WTC11 (cell line): ENCODE results near the gene TBL1X. TPM values are rescaled to one million over a fixed set of nuclear protein-coding genes. Genes with fewer than 3 reads are reported as not detected.

Experiments used
- ATAC-seq: fragments of 200-7000 bp; cut with Tn5 transposase; 2 replicates; pipeline ENCODE4 v1.10.0; 2021; ENCODE audit warnings: mild to moderate bottlenecking, moderate library complexity
- CTCF ChIA-PET: fragments of 300-600 bp; sonication (Branson Sonifier 250); formaldehyde crosslinking; loops from one replicate; lab custom pipeline; 2021; ENCODE audit warnings: antibody characterized with exemption; lab: Charles Lee
- POLR2A ChIA-PET: fragments of 350-600 bp; sonication (Branson Sonifier 250); formaldehyde crosslinking; loops from one replicate; lab custom pipeline; 2021; ENCODE audit warnings: antibody characterized with exemption; lab: Charles Lee
- DNase-seq: peaks from one replicate; pipeline ENCODE4 v3.0.0; 2021; ENCODE audit warnings: low spot score
- H3K27ac Mint-ChIP-seq: 2 replicates; pipeline ENCODE4 v1.8.0; 2021; ENCODE audit warnings: mixed read lengths
- H3K27me3 Mint-ChIP-seq: 2 replicates; pipeline ENCODE4 v1.8.0; 2021; ENCODE audit warnings: low read depth, mild to moderate bottlenecking, moderate library complexity, mixed read lengths
- H3K36me3 Mint-ChIP-seq: 2 replicates; pipeline ENCODE4 v1.8.0; 2021; ENCODE audit warnings: mixed read lengths
- H3K4me1 Mint-ChIP-seq: 2 replicates; pipeline ENCODE4 v1.8.0; 2022; ENCODE audit warnings: mixed read lengths
- H3K4me3 Mint-ChIP-seq: 2 replicates; pipeline ENCODE4 v1.8.0; 2021; ENCODE audit warnings: mild to moderate bottlenecking, moderate library complexity, mixed read lengths
- H3K9me3 Mint-ChIP-seq: 2 replicates; pipeline ENCODE4 v1.8.0; 2021; ENCODE audit warnings: mixed read lengths
- CREM ChIP-seq: sonication (generic); formaldehyde crosslinking; IDR thresholded peaks from 2 replicates; pipeline ENCODE4 v1.8.1; 2022; ENCODE audit warnings: mild to moderate bottlenecking, missing genetic modification reagents, moderate library complexity
- IRF2 ChIP-seq: sonication (generic); formaldehyde crosslinking; IDR thresholded peaks from 2 replicates; pipeline ENCODE4 v1.8.0; 2022; ENCODE audit warnings: low read depth, missing genetic modification reagents, borderline replicate concordance
- MYBL2 ChIP-seq: sonication (generic); formaldehyde crosslinking; IDR thresholded peaks from 2 replicates; pipeline ENCODE4 v1.8.1; 2023; ENCODE audit warnings: mild to moderate bottlenecking, moderate library complexity, missing genetic modification reagents
- NR2C2 ChIP-seq: sonication (generic); formaldehyde crosslinking; IDR thresholded peaks from 2 replicates; pipeline ENCODE4 v1.8.0; 2022; ENCODE audit warnings: mild to moderate bottlenecking, missing genetic modification reagents
- OVOL2 ChIP-seq: fragments of 250-450 bp; sonication (Bioruptor Pico); IDR thresholded peaks from 2 replicates; pipeline ENCODE4 v1.9.0; 2021; ENCODE audit warnings: mild to moderate bottlenecking, borderline replicate concordance
- PRRX2 ChIP-seq: fragments of 250-450 bp; sonication (Bioruptor Pico); IDR thresholded peaks from 2 replicates; pipeline ENCODE4 v1.8.0; 2021; ENCODE audit warnings: mild to moderate bottlenecking
- TEAD1 ChIP-seq: sonication (generic); formaldehyde crosslinking; IDR thresholded peaks from 2 replicates; pipeline ENCODE4 v1.8.0; 2022; ENCODE audit warnings: mild to moderate bottlenecking, missing genetic modification reagents
- ZNF396 ChIP-seq: fragments of 250-450 bp; sonication (Bioruptor Pico); IDR thresholded peaks from 2 replicates; pipeline ENCODE4 v1.8.0; 2021; ENCODE audit warnings: mild to moderate bottlenecking, moderate library complexity, borderline replicate concordance
- ZNF423 ChIP-seq: fragments of 250-450 bp; sonication (Bioruptor Pico); IDR thresholded peaks from 2 replicates; pipeline ENCODE4 v2.1.2; 2022; ENCODE audit warnings: mild to moderate bottlenecking, moderate library complexity
- total RNA-seq: library from RNA; stranded (reverse); gene quantifications from 3 replicates; pipeline ENCODE4 v1.2.3, GENCODE V29; 2021
- TF ChIP-seq, protein P1 (sequence below): sonication (generic); formaldehyde crosslinking; conservative IDR thresholded peaks from 2 replicates; pipeline ENCODE4 v1.8.1; 2023; ENCODE audit warnings: mild to moderate bottlenecking, low read depth, missing genetic modification reagents, moderate library complexity
- TF ChIP-seq, protein P2 (sequence below): sonication (generic); formaldehyde crosslinking; IDR thresholded peaks from 2 replicates; pipeline ENCODE4 v1.8.1; 2022; ENCODE audit warnings: low read depth, missing genetic modification reagents, borderline replicate concordance
- TF ChIP-seq, protein P3 (sequence below): sonication (generic); formaldehyde crosslinking; IDR thresholded peaks from 2 replicates; pipeline ENCODE4 v1.8.1; 2023; ENCODE audit warnings: mild to moderate bottlenecking, moderate library complexity, missing genetic modification reagents
- TF ChIP-seq, protein P4 (sequence below): sonication (generic); formaldehyde crosslinking; IDR thresholded peaks from 2 replicates; pipeline ENCODE4 v1.8.1; 2023; ENCODE audit warnings: mild to moderate bottlenecking, missing genetic modification reagents
- TF ChIP-seq, protein P5 (sequence below): sonication (generic); formaldehyde crosslinking; IDR thresholded peaks from 2 replicates; pipeline ENCODE4 v1.8.1; 2023; ENCODE audit warnings: mild to moderate bottlenecking, missing genetic modification reagents, moderate library complexity
- TF ChIP-seq, protein P6 (sequence below): sonication (generic); formaldehyde crosslinking; IDR thresholded peaks from 2 replicates; pipeline ENCODE4 v1.8.0; 2022; ENCODE audit warnings: missing genetic modification reagents
- TF ChIP-seq, protein P7 (sequence below): fragments of 250-450 bp; sonication (Bioruptor Pico); IDR thresholded peaks from 2 replicates; pipeline ENCODE4 v2.1.2; 2022; ENCODE audit warnings: mild to moderate bottlenecking, moderate library complexity
- TF ChIP-seq, protein P8 (sequence below): fragments of 250-450 bp; sonication (Bioruptor Pico); IDR thresholded peaks from 2 replicates; pipeline ENCODE4 v1.9.0; 2021; ENCODE audit warnings: mild to moderate bottlenecking

Gene TBL1X
- total RNA-seq, 1 experiment from 2014 or later = 27.7 TPM

DNA sequence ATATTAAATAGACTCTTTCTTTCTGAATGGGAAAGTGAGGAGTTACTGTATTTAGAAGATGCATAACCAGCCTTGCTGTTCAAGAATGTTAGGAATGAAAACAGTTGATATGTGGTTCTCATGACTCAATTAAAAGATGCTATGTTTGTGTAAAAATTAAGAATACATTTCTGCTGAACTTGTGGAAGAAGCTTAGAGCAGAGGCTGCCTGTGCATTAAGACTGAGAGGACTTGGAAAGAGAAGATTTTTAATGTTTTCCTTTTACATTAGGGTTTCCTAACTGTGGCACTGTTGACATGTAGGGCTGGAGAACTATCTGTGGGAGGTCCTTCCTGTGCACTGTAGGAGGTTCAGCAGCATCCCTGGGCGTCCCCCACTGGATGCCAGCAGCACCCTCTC, 163.1 kb downstream of the TBL1X start:
- DNase-seq (no peak), ATAC-seq (no peak)
- CTCF ChIA-PET = no interaction called here
- H3K27ac Mint-ChIP-seq = no peak overlapping the region
- H3K36me3 Mint-ChIP-seq = no peaks in the 10 kb centered on the region
- H3K4me3 Mint-ChIP-seq = no peak overlapping the region
- H3K27me3 Mint-ChIP-seq = no peaks in the 10 kb centered on the region
- no peaks in the 10 kb centered on the region for H3K9me3 Mint-ChIP-seq
- peaks cover 39% of the 10 kb centered on the region for H3K4me1 Mint-ChIP-seq
- POLR2A ChIA-PET = no interaction called here
- no peak for TF ChIP-seq OVOL2 (CRISPR knock-in tag)
- no peak for TF ChIP-seq ZNF423 (CRISPR knock-in tag)
- no peak for TF ChIP-seq ZNF396
- no peak for TF ChIP-seq IRF2
- TF ChIP-seq, protein P1, sequence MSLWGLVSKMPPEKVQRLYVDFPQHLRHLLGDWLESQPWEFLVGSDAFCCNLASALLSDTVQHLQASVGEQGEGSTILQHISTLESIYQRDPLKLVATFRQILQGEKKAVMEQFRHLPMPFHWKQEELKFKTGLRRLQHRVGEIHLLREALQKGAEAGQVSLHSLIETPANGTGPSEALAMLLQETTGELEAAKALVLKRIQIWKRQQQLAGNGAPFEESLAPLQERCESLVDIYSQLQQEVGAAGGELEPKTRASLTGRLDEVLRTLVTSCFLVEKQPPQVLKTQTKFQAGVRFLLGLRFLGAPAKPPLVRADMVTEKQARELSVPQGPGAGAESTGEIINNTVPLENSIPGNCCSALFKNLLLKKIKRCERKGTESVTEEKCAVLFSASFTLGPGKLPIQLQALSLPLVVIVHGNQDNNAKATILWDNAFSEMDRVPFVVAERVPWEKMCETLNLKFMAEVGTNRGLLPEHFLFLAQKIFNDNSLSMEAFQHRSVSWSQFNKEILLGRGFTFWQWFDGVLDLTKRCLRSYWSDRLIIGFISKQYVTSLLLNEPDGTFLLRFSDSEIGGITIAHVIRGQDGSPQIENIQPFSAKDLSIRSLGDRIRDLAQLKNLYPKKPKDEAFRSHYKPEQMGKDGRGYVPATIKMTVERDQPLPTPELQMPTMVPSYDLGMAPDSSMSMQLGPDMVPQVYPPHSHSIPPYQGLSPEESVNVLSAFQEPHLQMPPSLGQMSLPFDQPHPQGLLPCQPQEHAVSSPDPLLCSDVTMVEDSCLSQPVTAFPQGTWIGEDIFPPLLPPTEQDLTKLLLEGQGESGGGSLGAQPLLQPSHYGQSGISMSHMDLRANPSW (CRISPR knock-in tag) = no peak
- TF ChIP-seq NR2C2 (CRISPR knock-in tag) = no peak
- TF ChIP-seq, protein P2, sequence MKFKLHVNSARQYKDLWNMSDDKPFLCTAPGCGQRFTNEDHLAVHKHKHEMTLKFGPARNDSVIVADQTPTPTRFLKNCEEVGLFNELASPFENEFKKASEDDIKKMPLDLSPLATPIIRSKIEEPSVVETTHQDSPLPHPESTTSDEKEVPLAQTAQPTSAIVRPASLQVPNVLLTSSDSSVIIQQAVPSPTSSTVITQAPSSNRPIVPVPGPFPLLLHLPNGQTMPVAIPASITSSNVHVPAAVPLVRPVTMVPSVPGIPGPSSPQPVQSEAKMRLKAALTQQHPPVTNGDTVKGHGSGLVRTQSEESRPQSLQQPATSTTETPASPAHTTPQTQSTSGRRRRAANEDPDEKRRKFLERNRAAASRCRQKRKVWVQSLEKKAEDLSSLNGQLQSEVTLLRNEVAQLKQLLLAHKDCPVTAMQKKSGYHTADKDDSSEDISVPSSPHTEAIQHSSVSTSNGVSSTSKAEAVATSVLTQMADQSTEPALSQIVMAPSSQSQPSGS = no peak
- TF ChIP-seq, protein P3, sequence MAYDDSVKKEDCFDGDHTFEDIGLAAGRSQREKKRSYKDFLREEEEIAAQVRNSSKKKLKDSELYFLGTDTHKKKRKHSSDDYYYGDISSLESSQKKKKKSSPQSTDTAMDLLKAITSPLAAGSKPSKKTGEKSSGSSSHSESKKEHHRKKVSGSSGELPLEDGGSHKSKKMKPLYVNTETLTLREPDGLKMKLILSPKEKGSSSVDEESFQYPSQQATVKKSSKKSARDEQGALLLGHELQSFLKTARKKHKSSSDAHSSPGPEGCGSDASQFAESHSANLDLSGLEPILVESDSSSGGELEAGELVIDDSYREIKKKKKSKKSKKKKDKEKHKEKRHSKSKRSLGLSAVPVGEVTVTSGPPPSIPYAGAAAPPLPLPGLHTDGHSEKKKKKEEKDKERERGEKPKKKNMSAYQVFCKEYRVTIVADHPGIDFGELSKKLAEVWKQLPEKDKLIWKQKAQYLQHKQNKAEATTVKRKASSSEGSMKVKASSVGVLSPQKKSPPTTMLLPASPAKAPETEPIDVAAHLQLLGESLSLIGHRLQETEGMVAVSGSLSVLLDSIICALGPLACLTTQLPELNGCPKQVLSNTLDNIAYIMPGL (CRISPR knock-in tag) = no peak
- TF ChIP-seq, protein P4, sequence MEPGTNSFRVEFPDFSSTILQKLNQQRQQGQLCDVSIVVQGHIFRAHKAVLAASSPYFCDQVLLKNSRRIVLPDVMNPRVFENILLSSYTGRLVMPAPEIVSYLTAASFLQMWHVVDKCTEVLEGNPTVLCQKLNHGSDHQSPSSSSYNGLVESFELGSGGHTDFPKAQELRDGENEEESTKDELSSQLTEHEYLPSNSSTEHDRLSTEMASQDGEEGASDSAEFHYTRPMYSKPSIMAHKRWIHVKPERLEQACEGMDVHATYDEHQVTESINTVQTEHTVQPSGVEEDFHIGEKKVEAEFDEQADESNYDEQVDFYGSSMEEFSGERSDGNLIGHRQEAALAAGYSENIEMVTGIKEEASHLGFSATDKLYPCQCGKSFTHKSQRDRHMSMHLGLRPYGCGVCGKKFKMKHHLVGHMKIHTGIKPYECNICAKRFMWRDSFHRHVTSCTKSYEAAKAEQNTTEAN (CRISPR knock-in tag) = no peak
- TF ChIP-seq MYBL2 (CRISPR knock-in tag) = no peak
- TF ChIP-seq, protein P5, sequence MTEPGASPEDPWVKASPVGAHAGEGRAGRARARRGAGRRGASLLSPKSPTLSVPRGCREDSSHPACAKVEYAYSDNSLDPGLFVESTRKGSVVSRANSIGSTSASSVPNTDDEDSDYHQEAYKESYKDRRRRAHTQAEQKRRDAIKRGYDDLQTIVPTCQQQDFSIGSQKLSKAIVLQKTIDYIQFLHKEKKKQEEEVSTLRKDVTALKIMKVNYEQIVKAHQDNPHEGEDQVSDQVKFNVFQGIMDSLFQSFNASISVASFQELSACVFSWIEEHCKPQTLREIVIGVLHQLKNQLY (CRISPR knock-in tag) = no peak
- TF ChIP-seq, protein P6, sequence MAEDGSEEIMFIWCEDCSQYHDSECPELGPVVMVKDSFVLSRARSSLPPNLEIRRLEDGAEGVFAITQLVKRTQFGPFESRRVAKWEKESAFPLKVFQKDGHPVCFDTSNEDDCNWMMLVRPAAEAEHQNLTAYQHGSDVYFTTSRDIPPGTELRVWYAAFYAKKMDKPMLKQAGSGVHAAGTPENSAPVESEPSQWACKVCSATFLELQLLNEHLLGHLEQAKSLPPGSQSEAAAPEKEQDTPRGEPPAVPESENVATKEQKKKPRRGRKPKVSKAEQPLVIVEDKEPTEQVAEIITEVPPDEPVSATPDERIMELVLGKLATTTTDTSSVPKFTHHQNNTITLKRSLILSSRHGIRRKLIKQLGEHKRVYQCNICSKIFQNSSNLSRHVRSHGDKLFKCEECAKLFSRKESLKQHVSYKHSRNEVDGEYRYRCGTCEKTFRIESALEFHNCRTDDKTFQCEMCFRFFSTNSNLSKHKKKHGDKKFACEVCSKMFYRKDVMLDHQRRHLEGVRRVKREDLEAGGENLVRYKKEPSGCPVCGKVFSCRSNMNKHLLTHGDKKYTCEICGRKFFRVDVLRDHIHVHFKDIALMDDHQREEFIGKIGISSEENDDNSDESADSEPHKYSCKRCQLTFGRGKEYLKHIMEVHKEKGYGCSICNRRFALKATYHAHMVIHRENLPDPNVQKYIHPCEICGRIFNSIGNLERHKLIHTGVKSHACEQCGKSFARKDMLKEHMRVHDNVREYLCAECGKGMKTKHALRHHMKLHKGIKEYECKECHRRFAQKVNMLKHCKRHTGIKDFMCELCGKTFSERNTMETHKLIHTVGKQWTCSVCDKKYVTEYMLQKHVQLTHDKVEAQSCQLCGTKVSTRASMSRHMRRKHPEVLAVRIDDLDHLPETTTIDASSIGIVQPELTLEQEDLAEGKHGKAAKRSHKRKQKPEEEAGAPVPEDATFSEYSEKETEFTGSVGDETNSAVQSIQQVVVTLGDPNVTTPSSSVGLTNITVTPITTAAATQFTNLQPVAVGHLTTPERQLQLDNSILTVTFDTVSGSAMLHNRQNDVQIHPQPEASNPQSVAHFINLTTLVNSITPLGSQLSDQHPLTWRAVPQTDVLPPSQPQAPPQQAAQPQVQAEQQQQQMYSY (CRISPR knock-in tag) = no peak
- TF ChIP-seq CREM (CRISPR knock-in tag) = no peak
- TF ChIP-seq, protein P7, sequence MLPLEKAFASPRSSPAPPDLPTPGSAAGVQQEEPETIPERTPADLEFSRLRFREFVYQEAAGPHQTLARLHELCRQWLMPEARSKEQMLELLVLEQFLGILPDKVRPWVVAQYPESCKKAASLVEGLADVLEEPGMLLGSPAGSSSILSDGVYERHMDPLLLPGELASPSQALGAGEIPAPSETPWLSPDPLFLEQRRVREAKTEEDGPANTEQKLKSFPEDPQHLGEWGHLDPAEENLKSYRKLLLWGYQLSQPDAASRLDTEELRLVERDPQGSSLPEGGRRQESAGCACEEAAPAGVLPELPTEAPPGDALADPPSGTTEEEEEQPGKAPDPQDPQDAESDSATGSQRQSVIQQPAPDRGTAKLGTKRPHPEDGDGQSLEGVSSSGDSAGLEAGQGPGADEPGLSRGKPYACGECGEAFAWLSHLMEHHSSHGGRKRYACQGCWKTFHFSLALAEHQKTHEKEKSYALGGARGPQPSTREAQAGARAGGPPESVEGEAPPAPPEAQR (CRISPR knock-in tag) = no peak
- no peak for TF ChIP-seq PRRX2 (CRISPR knock-in tag)
- TF ChIP-seq TEAD1 = no peak
- TF ChIP-seq, protein P8, sequence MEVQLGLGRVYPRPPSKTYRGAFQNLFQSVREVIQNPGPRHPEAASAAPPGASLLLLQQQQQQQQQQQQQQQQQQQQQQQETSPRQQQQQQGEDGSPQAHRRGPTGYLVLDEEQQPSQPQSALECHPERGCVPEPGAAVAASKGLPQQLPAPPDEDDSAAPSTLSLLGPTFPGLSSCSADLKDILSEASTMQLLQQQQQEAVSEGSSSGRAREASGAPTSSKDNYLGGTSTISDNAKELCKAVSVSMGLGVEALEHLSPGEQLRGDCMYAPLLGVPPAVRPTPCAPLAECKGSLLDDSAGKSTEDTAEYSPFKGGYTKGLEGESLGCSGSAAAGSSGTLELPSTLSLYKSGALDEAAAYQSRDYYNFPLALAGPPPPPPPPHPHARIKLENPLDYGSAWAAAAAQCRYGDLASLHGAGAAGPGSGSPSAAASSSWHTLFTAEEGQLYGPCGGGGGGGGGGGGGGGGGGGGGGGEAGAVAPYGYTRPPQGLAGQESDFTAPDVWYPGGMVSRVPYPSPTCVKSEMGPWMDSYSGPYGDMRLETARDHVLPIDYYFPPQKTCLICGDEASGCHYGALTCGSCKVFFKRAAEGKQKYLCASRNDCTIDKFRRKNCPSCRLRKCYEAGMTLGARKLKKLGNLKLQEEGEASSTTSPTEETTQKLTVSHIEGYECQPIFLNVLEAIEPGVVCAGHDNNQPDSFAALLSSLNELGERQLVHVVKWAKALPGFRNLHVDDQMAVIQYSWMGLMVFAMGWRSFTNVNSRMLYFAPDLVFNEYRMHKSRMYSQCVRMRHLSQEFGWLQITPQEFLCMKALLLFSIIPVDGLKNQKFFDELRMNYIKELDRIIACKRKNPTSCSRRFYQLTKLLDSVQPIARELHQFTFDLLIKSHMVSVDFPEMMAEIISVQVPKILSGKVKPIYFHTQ (CRISPR knock-in tag) = no peak
